Neural cell (in vitro differentiated cells): ENCODE measurements around the gene ATG4A. TPM values are rescaled to one million over a fixed set of nuclear protein-coding genes. Genes with fewer than 3 reads are reported as not detected.

Source experiments
- H2AFZ ChIP-seq: fragments of 200-600, 300-800 bp; sonication (generic), shearing (Covaris generic); 2 replicates; pipeline ENCODE4 v1.6.0; 2014; ENCODE audit warnings: low read depth, mild to moderate bottlenecking, antibody characterized with exemption, low read length, moderate library complexity
- H3F3A ChIP-seq: fragments of 200-600 bp; shearing (Covaris generic); 2 replicates; pipeline ENCODE4 v1.6.1; 2016; ENCODE audit warnings: mild to moderate bottlenecking, moderate library complexity, mixed read lengths, antibody characterized with exemption, low read length; ENCODE audit not compliant: insufficient read depth, poor library complexity, severe bottlenecking
- H3K27ac ChIP-seq: fragments of 200-600, 300-800 bp; sonication (generic), shearing (Covaris generic); 2 replicates; pipeline ENCODE4 v1.5.1; 2014; ENCODE audit warnings: mild to moderate bottlenecking, low read length, moderate library complexity
- H3K27me3 ChIP-seq: fragments of 300-800, 200-600 bp; sonication (generic), shearing (Covaris generic); 2 replicates; pipeline ENCODE4 v1.6.0; 2014; ENCODE audit warnings: mild to moderate bottlenecking, low read depth, low read length, moderate library complexity; ENCODE audit not compliant: insufficient read depth
- H3K36me3 ChIP-seq: fragments of 300-800, 200-600 bp; sonication (generic), shearing (Covaris generic); 2 replicates; pipeline ENCODE4 v1.5.1; 2014; ENCODE audit warnings: mild to moderate bottlenecking, antibody characterized with exemption, low read length, moderate library complexity; ENCODE audit not compliant: insufficient read depth
- H3K4me2 ChIP-seq: fragments of 300-800, 200-600 bp; sonication (generic), shearing (Covaris generic); 2 replicates; pipeline ENCODE4 v1.6.0; 2014; ENCODE audit warnings: mild to moderate bottlenecking, low read length
- H3K4me3 ChIP-seq: fragments of 300-800, 200-600 bp; sonication (generic), shearing (Covaris generic); 2 replicates; pipeline ENCODE4 v1.5.1; 2014; ENCODE audit warnings: mild to moderate bottlenecking, low read length, moderate library complexity
- H3K79me2 ChIP-seq: fragments of 200-600 bp; shearing (Covaris generic); replicated peaks from 2 replicates; pipeline ENCODE4 v1.6.0; 2014; ENCODE audit warnings: mild to moderate bottlenecking, low read length, moderate library complexity; ENCODE audit not compliant: insufficient read depth
- H3K9ac ChIP-seq: fragments of 300-800, 200-600 bp; sonication (generic), shearing (Covaris generic); 2 replicates; pipeline ENCODE4 v1.6.1; 2016; ENCODE audit warnings: mild to moderate bottlenecking, low read length, mixed read lengths
- H3K9me2 ChIP-seq: fragments of 200-600 bp; shearing (Covaris generic); 2 replicates; pipeline ENCODE4 v1.6.1; 2016; ENCODE audit warnings: mild to moderate bottlenecking, low read length, mixed read lengths; ENCODE audit not compliant: insufficient read depth
- H3K9me3 ChIP-seq: fragments of 200-600, 300-800 bp; sonication (generic), shearing (Covaris generic); 2 replicates; pipeline ENCODE4 v1.6.1; 2016; ENCODE audit warnings: mild to moderate bottlenecking, mixed run types, low read length, moderate library complexity, mixed read lengths
- H4K20me1 ChIP-seq: fragments of 200-600 bp; shearing (Covaris generic); 2 replicates; pipeline ENCODE4 v1.6.1; 2016; ENCODE audit warnings: mild to moderate bottlenecking, mixed run types; ENCODE audit not compliant: insufficient read depth
- EP300 ChIP-seq: fragments of 450-650 bp; conservative IDR thresholded peaks from 2 replicates; pipeline ENCODE4 v1.6.1; 2014; ENCODE audit warnings: antibody characterized with exemption, mild to moderate bottlenecking, moderate library complexity; ENCODE audit not compliant: poor library complexity, severe bottlenecking
- EZH2 ChIP-seq: fragments of 200-600, 300-800 bp; shearing (Covaris generic), sonication (generic); IDR thresholded peaks from 2 replicates; pipeline ENCODE4 v1.6.1; 2014; ENCODE audit warnings: antibody characterized with exemption, low read length, borderline replicate concordance, mild to moderate bottlenecking; ENCODE audit not compliant: insufficient read depth, poor library complexity, severe bottlenecking
- MXI1 ChIP-seq: fragments of 450-650 bp; conservative IDR thresholded peaks from 2 replicates; pipeline ENCODE4 v1.6.1; 2014; ENCODE audit warnings: antibody characterized with exemption, mild to moderate bottlenecking; ENCODE audit not compliant: poor library complexity, severe bottlenecking
- POLR2AphosphoS5 ChIP-seq: IDR thresholded peaks from 2 replicates; pipeline ENCODE4 v1.6.1; 2012
- RAD21 ChIP-seq: fragments of 450-650 bp; conservative IDR thresholded peaks from 2 replicates; pipeline ENCODE4 v1.6.1; 2014; ENCODE audit warnings: antibody characterized with exemption, mild to moderate bottlenecking, moderate library complexity
- REST ChIP-seq: IDR thresholded peaks from 2 replicates; pipeline ENCODE4 v1.6.1; 2012; ENCODE audit warnings: borderline replicate concordance
- SMC3 ChIP-seq: fragments of 450-650 bp; conservative IDR thresholded peaks from 2 replicates; pipeline ENCODE4 v1.6.1; 2014; ENCODE audit warnings: antibody characterized with exemption, mild to moderate bottlenecking, moderate library complexity; ENCODE audit not compliant: poor library complexity
- TAF1 ChIP-seq: IDR thresholded peaks from 2 replicates; pipeline ENCODE4 v1.6.1; 2012; ENCODE audit warnings: low read depth
- polyA plus RNA-seq: library from polyadenylated mRNA; depleted of rRNA; stranded (reverse); fragments of >200 nt; gene quantifications from 2 replicates; pipeline ENCODE4 v1.2.3, GENCODE V29; 2014
- TF ChIP-seq, protein P1 (sequence below): fragments of 450-650 bp; IDR thresholded peaks from 2 replicates; pipeline ENCODE4 v1.5.1; 2014; ENCODE audit warnings: antibody characterized with exemption, mild to moderate bottlenecking, moderate library complexity; ENCODE audit not compliant: poor library complexity, severe bottlenecking

Gene ATG4A
- polyA plus RNA-seq, 1 donor from 2014 or later: 20.4 TPM

DNA sequence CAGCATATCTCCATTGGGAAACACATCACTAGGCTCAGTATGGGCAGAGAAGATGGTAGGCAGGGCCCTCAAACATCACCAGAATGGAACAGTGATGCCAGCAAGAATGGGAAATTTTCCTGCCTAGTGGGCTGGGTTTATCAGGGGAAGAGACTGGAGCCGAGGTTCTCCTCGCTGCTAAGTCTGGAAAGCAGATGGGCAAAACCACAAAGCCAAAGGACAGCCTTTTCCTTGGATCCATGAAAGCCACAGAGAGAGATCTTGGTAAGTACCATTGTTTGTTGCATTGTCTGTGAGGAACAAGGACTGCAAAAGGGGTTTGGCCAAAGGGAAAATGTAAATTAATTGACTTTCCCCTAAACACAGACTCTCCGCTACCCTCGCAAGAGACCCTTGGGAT is 80.1 kb downstream of the ATG4A start:
- Histone ChIP-seq H3K9me3 (no peaks in the 10 kb centered on the region), H3K36me3 (no peaks in the 10 kb centered on the region), H3F3A (no peaks in the 10 kb centered on the region), H3K27ac (no peak overlapping the region), H2AFZ (no peak overlapping the region), H3K4me3 (no peak overlapping the region), H3K79me2 (no peaks in the 10 kb centered on the region), H4K20me1 (no peaks in the 10 kb centered on the region), H3K9me2 (no peaks in the 10 kb centered on the region), H3K27me3 (no peaks in the 10 kb centered on the region), H3K9ac (no peak overlapping the region), H3K4me2 (no peak overlapping the region)
- TF ChIP-seq REST: no peak
- no peak for TF ChIP-seq RAD21
- TF ChIP-seq MXI1: no peak
- TF ChIP-seq SMC3: no peak
- TF ChIP-seq TAF1: no peak
- TF ChIP-seq, protein P1, sequence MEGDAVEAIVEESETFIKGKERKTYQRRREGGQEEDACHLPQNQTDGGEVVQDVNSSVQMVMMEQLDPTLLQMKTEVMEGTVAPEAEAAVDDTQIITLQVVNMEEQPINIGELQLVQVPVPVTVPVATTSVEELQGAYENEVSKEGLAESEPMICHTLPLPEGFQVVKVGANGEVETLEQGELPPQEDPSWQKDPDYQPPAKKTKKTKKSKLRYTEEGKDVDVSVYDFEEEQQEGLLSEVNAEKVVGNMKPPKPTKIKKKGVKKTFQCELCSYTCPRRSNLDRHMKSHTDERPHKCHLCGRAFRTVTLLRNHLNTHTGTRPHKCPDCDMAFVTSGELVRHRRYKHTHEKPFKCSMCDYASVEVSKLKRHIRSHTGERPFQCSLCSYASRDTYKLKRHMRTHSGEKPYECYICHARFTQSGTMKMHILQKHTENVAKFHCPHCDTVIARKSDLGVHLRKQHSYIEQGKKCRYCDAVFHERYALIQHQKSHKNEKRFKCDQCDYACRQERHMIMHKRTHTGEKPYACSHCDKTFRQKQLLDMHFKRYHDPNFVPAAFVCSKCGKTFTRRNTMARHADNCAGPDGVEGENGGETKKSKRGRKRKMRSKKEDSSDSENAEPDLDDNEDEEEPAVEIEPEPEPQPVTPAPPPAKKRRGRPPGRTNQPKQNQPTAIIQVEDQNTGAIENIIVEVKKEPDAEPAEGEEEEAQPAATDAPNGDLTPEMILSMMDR: no peak
- TF ChIP-seq EP300: no peak
- TF ChIP-seq POLR2AphosphoS5: no peak
- no peak for TF ChIP-seq EZH2

GRCh38 chrX:108173874-108174273 is 82.3 kb downstream of the ATG4A start:
- H3K4me2 ChIP-seq: no peak overlapping the region
- no peaks in the 10 kb centered on the region for H3K9me3 ChIP-seq
- no peaks in the 10 kb centered on the region for H3K79me2 ChIP-seq
- H3F3A ChIP-seq: no peaks in the 10 kb centered on the region
- H3K9ac ChIP-seq: no peak overlapping the region
- no peaks in the 10 kb centered on the region for H3K36me3 ChIP-seq
- no peak overlapping the region for H3K27ac ChIP-seq
- no peaks in the 10 kb centered on the region for H4K20me1 ChIP-seq
- TF ChIP-seq TAF1: no peak
- TF ChIP-seq SMC3: no peak
- TF ChIP-seq POLR2AphosphoS5: no peak
- TF ChIP-seq, protein P1: no peak
- no peak for TF ChIP-seq RAD21
- TF ChIP-seq REST: no peak
- TF ChIP-seq EZH2: no peak
- no peak for TF ChIP-seq MXI1
- TF ChIP-seq EP300: no peak
- H2AFZ ChIP-seq: no peak overlapping the region
- no peaks in the 10 kb centered on the region for H3K9me2 ChIP-seq
- H3K4me3 ChIP-seq: no peak overlapping the region
- H3K27me3 ChIP-seq: no peaks in the 10 kb centered on the region
